ENCODE results near the gene LCE3A. TPM values are rescaled to one million over a fixed set of nuclear protein-coding genes. Genes with fewer than 3 reads are reported as not detected.

LCE3A gene
- total RNA-seq, 1 experiment from 2014 or later, result not detected

DNA sequence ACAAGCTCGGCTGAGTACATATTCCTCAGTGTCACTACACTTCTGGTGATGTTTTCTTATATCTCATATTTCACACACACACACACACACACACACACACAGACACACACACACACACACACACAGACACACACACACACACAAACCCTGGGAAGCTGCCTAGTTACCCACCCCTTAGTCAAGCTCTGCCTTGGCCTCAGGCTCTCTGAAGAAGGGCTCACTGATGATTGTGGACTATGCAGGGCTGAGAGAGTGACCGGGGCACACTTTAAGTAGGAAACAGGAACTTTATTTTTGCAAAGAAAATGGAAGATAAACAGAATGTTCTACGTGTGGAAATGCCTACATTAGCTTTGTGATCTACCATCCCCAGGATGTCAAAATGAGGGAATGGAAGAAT lies 21.0 kb upstream of the LCE3A start (continued):
- TF ChIP-seq, protein P1, sequence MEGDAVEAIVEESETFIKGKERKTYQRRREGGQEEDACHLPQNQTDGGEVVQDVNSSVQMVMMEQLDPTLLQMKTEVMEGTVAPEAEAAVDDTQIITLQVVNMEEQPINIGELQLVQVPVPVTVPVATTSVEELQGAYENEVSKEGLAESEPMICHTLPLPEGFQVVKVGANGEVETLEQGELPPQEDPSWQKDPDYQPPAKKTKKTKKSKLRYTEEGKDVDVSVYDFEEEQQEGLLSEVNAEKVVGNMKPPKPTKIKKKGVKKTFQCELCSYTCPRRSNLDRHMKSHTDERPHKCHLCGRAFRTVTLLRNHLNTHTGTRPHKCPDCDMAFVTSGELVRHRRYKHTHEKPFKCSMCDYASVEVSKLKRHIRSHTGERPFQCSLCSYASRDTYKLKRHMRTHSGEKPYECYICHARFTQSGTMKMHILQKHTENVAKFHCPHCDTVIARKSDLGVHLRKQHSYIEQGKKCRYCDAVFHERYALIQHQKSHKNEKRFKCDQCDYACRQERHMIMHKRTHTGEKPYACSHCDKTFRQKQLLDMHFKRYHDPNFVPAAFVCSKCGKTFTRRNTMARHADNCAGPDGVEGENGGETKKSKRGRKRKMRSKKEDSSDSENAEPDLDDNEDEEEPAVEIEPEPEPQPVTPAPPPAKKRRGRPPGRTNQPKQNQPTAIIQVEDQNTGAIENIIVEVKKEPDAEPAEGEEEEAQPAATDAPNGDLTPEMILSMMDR (IDR thresholded peaks at IDR 0.05 in 2 of 3, conservative IDR thresholded peaks at IDR 0.05 in 1 of 3; ENCODE audit: borderline replicate concordance in 1 of 3, insufficient read depth in 1 of 3, low read depth in 2 of 3, low read length in 2 of 3), result no peak
- TF ChIP-seq EZH2 (IDR thresholded peaks at IDR 0.05), result no peak

- Histone ChIP-seq H3K9me2 (ENCODE audit: insufficient read depth) (no peaks in the 10 kb centered on the region), H3K9ac (ENCODE audit: low read length) (no peak overlapping the region), H4K20me1 (ENCODE audit: insufficient read depth) (no peaks in the 10 kb centered on the region; the same call in 1 of the 2 replicates), H3K9me3 (ENCODE audit: control insufficient read depth in 1 of 2, insufficient read depth in 1 of 2, low read depth in 1 of 2, low read length in 2 of 2) (no peaks in the 10 kb centered on the region), H3K4me1 (ENCODE audit: control insufficient read depth in 1 of 2, insufficient read depth in 2 of 2, low read length in 2 of 2) (no peaks in the 10 kb centered on the region), H3K27me3 (ENCODE audit: insufficient read depth, low read length) (peaks cover 24% of the 10 kb centered on the region; the same call in 1 of the 2 replicates), H3K27ac (ENCODE audit: low read depth, low read length) (no peak overlapping the region), H3K36me3 (ENCODE audit: control insufficient read depth in 1 of 2, insufficient read depth in 2 of 2, low read length in 2 of 2) (no peaks in the 10 kb centered on the region), H3K4me2 (ENCODE audit: low read length) (no peak overlapping the region), H3K4me3 (replicated peaks in 1 of 2; ENCODE audit: low read depth in 1 of 2, low read length in 2 of 2) (no peak overlapping the region), H2AFZ (ENCODE audit: low read depth, low read length, poor library complexity, severe bottlenecking) (no peak overlapping the region), H3K79me2 (ENCODE audit: insufficient read depth, low read length) (no peaks in the 10 kb centered on the region)
- no peak for ATAC-seq
- TF ChIP-seq EGR1 (IDR thresholded peaks at IDR 0.05; ENCODE audit: low read depth) (no peak), SRF (IDR thresholded peaks at IDR 0.05; ENCODE audit: low read depth) (no peak), REST (IDR thresholded peaks at IDR 0.05; ENCODE audit: low read depth) (no peak), RAD21 (IDR thresholded peaks at IDR 0.05; ENCODE audit: low read depth) (no peak)
- TF ChIP-seq, protein P1 (IDR thresholded peaks at IDR 0.05 in 2 of 3, conservative IDR thresholded peaks at IDR 0.05 in 1 of 3; ENCODE audit: borderline replicate concordance in 1 of 3, insufficient read depth in 1 of 3, low read depth in 2 of 3, low read length in 2 of 3), result no peak
- BruUV-seq (replicated peaks), result no TSS peak
- intact Hi-C loops (cut with micrococcal nuclease), result no loop called here
- no peak for DNase-seq (ENCODE audit: low read depth, low spot score)
- CTCF ChIA-PET, result no interaction called here
- RAD21 ChIA-PET (ENCODE audit: low non-redundant PET in 1 of 2, low total read pairs in 2 of 2, uncharacterized antibody in 2 of 2, unreplicated experiment in 2 of 2), result no interaction called here
- POLR2A ChIA-PET, result no interaction called here
Observed at GRCh38 chr1:152640351-152640750, 17.4 kb upstream of the LCE3A start.

Measured in HCT116 (cell line).